Smooth muscle cell (in vitro differentiated cells): ENCODE measurements around the gene PDZD4. TPM values are rescaled to one million over a fixed set of nuclear protein-coding genes. Genes with fewer than 3 reads are reported as not detected.

Experiments
- DNase-seq: peaks from one replicate; lab custom pipeline; 2025; ENCODE audit not compliant: unreplicated experiment; lab: John Stamatoyannopoulos, UW
- H2AFZ ChIP-seq: fragments of 200-600 bp; sonication (generic); 2 replicates; pipeline ENCODE4 v1.6.0; 2016; ENCODE audit warnings: antibody characterized with exemption, low read depth, mild to moderate bottlenecking
- H3F3A ChIP-seq: fragments of 200-600 bp; sonication (generic); 2 replicates; pipeline ENCODE4 v1.6.0; 2017; ENCODE audit warnings: antibody characterized with exemption, low read depth
- H3K27ac ChIP-seq: fragments of 200-600 bp; sonication (generic); 2 replicates; pipeline ENCODE4 v1.5.1; 2016; ENCODE audit warnings: low read depth, mild to moderate bottlenecking
- H3K27me3 ChIP-seq: fragments of 200-600 bp; sonication (generic); 2 replicates; pipeline ENCODE4 v1.6.1; 2016; ENCODE audit warnings: low read depth, mild to moderate bottlenecking
- H3K36me3 ChIP-seq: fragments of 200-600 bp; sonication (generic); 2 replicates; pipeline ENCODE4 v1.5.1; 2016; ENCODE audit warnings: low read depth
- H3K4me1 ChIP-seq: fragments of 200-600 bp; sonication (generic); 2 replicates; pipeline ENCODE4 v1.5.1; 2016; ENCODE audit warnings: low read depth
- H3K4me2 ChIP-seq: fragments of 200-600 bp; sonication (generic); 2 replicates; pipeline ENCODE4 v1.6.0; 2016; ENCODE audit warnings: mild to moderate bottlenecking
- H3K4me3 ChIP-seq: fragments of 200-600 bp; sonication (generic); 2 replicates; pipeline ENCODE4 v1.5.1; 2016; ENCODE audit warnings: mild to moderate bottlenecking
- H3K79me2 ChIP-seq: fragments of 200-600 bp; sonication (generic); 2 replicates; pipeline ENCODE4 v1.6.0; 2016; ENCODE audit warnings: low read depth, mild to moderate bottlenecking
- H3K9ac ChIP-seq: fragments of 200-600 bp; sonication (generic); 2 replicates; pipeline ENCODE4 v1.6.0; 2016; ENCODE audit warnings: low read depth
- H3K9me3 ChIP-seq: fragments of 200-600 bp; sonication (generic); replicated peaks from 2 replicates; pipeline ENCODE4 v1.5.1; 2016; ENCODE audit warnings: low read depth
- H4K20me1 ChIP-seq: fragments of 200-600 bp; sonication (generic); 2 replicates; pipeline ENCODE4 v1.6.0; 2016; ENCODE audit warnings: low read depth
- CTCF ChIP-seq: fragments of 200-600 bp; sonication (generic); IDR thresholded peaks from 2 replicates; pipeline ENCODE4 v1.5.1; 2017; ENCODE audit warnings: borderline replicate concordance, mild to moderate bottlenecking, antibody characterized with exemption; ENCODE audit not compliant: insufficient read depth, poor library complexity, severe bottlenecking
- WGBS: methylation state at CpG from one replicate; pipeline ENCODE4 v1.1.7; 2016; ENCODE audit warnings: low lambda C conversion rate; 5-methylcytosine and 5-hydroxymethylcytosine counted together
- polyA plus RNA-seq: library from polyadenylated mRNA; unstranded; fragments of >200 nt; fragmentation: Nextera tagmentation; extraction: Ambion mirVana; gene quantifications from 2 replicates; pipeline ENCODE4 v1.2.1, GENCODE V29; 2016
- total RNA-seq: library from RNA; depleted of rRNA; stranded (reverse); fragments of >200 nt; gene quantifications from 2 replicates; pipeline ENCODE4 v1.2.3, GENCODE V29; 2014

PDZD4 gene
- total and polyA plus RNA-seq, 2 experiments from 2014 or later = 2.3 to 3.1 TPM

GRCh38 chrX:153770601-153771414, 59.5 kb downstream of the PDZD4 start:
- WGBS = 87% methylated on average over 18 of the region's 18 CpGs
- Histone ChIP-seq H3K4me1 (no peaks in the 10 kb centered on the region), H2AFZ (no peak overlapping the region), H3K27me3 (no peaks in the 10 kb centered on the region), H3K27ac (no peak overlapping the region), H3F3A (no peaks in the 10 kb centered on the region), H3K9me3 (no peaks in the 10 kb centered on the region), H3K4me3 (no peak overlapping the region), H4K20me1 (no peaks in the 10 kb centered on the region), H3K4me2 (no peak overlapping the region), H3K79me2 (no peaks in the 10 kb centered on the region), H3K9ac (no peak overlapping the region), H3K36me3 (no peaks in the 10 kb centered on the region)
- DNase-seq = no peak
- TF ChIP-seq CTCF = no peak

- Histone ChIP-seq H3K79me2 (no peaks in the 10 kb centered on the region), H3F3A (no peaks in the 10 kb centered on the region), H3K4me1 (no peaks in the 10 kb centered on the region), H3K4me2 (no peak overlapping the region), H3K9ac (no peak overlapping the region), H3K4me3 (no peak overlapping the region), H4K20me1 (no peaks in the 10 kb centered on the region), H3K9me3 (no peaks in the 10 kb centered on the region), H3K27me3 (no peaks in the 10 kb centered on the region), H3K27ac (no peak overlapping the region), H2AFZ (no peak overlapping the region), H3K36me3 (no peaks in the 10 kb centered on the region)
- DNase-seq = no peak
- TF ChIP-seq CTCF = no peak
- WGBS = 87% methylated on average over 25 of the region's 25 CpGs
Measured at GRCh38 chrX:153769865-153770600, 60.3 kb downstream of the PDZD4 start.

GRCh38 chrX:153769158-153769864, 61.0 kb downstream of the PDZD4 start:
- no peak for DNase-seq

More at GRCh38 chrX:153769158-153769864, 61.0 kb downstream of the PDZD4 start:
- Histone ChIP-seq H3K9ac (no peak overlapping the region), H2AFZ (no peak overlapping the region), H3F3A (no peaks in the 10 kb centered on the region), H3K79me2 (no peaks in the 10 kb centered on the region), H3K27me3 (no peaks in the 10 kb centered on the region), H3K4me3 (no peak overlapping the region), H3K4me1 (no peaks in the 10 kb centered on the region), H3K9me3 (no peaks in the 10 kb centered on the region), H3K4me2 (no peak overlapping the region), H4K20me1 (no peaks in the 10 kb centered on the region), H3K27ac (no peak overlapping the region), H3K36me3 (no peaks in the 10 kb centered on the region)
- no peak for TF ChIP-seq CTCF
- 87% methylated on average over 23 of the region's 23 CpGs for WGBS
